Stimulated activated CD8-positive, alpha-beta memory T cell treated with anti-CD3 and anti-CD28 coated beads, Interleukin-7, amount 100 ng/mL, for 24 hours (primary cell): ENCODE measurements around the gene USP17L13.
"Not testable (repeated sequence)": the region's sequence is repeated elsewhere in the genome, so short reads cannot be mapped to it uniquely, and the experiment has no call there.

ENCODE experiments used
- DNase-seq: peaks from one replicate; pipeline ENCODE4 v3.0.0-alpha.2; 2020; ENCODE audit warnings: low read depth

The USP17L13 gene, protein sequence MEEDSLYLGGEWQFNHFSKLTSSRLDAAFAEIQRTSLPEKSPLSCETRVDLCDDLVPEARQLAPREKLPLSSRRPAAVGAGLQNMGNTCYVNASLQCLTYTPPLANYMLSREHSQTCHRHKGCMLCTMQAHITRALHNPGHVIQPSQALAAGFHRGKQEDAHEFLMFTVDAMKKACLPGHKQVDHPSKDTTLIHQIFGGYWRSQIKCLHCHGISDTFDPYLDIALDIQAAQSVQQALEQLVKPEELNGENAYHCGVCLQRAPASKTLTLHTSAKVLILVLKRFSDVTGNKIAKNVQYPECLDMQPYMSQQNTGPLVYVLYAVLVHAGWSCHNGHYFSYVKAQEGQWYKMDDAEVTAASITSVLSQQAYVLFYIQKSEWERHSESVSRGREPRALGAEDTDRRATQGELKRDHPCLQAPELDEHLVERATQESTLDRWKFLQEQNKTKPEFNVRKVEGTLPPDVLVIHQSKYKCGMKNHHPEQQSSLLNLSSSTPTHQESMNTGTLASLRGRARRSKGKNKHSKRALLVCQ

DNA sequence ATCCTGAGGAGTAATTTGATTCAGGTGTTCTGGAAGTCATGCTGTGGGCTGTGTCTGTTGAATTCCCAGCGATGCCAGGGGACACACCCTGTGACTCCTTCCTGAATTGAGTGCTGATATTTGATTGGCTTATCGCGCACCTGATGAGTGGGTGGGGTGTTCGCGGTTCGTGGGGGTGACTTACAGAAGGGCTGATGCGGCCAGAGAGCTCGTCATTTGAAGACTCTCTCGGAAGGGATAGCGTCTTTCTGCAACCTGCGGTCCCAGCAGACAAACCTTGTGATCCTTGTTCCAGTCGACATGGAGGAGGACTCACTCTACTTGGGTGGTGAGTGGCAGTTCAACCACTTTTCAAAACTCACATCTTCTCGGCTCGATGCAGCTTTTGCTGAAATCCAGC is at the start of gene USP17L13:
Gene USP17L13, plus strand, starts transcription at position 301 of the 400 bp plus-strand sequence. Its CDS starts 0 bp downstream, at position 301.
- not testable (repeated sequence) for DNase-seq

DNA sequence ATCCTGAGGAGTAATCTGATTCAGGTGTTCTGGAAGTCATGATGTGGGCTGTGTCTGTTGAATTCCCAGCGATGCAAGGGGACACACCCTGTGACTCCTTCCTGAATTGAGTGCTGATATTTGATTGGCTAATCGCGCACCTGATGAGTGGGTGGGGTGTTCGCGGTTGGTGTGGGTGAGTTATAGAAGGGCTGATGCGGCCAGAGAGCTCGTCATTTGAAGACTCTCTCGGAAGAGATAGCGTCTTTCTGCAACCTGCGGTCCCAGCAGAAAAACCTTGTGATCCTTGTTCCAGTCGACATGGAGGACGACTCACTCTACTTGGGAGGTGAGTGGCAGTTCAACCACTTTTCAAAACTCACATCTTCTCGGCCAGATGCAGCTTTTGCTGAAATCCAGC is 14.3 kb upstream of the USP17L13 start, which contains the start of gene USP17L10:
Gene USP17L10, plus strand, starts transcription at position 301 of the 400 bp plus-strand sequence. Its CDS starts 0 bp downstream, at position 301.
- not testable (repeated sequence) for DNase-seq

DNA sequence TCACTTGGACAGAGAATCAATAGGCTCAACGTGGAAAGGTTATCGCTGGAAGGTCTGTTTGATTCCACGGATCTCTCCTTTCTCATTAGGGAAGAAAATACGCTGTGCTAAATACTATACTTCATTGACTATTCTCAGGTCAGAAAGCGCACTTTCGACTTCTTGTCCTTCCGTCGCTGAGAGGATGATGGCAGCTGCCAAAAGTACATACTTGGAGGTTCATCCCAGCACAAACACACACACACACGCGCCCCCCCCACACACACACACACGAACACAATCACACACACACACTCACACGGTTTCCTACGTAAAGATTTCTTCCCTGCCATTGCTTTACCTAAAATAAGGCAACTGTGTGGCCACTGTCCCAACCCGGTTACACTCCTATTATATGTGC is 10.0 kb upstream of the USP17L13 start:
- not testable (repeated sequence) for DNase-seq

DNA sequence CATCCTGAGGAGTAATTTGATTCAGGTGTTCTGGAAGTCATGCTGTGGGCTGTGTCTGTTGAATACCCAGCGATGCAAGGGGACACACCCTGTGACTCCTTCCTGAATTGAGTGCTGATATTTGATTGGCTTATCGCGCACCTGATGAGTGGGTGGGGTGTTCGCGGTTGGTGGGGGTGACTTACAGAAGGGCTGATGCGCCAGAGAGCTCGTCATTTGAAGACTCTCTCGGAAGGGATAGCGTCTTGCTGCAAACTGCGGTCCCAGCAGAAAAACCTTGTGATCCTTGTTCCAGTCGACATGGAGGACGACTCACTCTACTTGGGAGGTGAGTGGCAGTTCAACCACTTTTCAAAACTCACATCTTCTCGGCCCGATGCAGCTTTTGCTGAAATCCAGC is 9.6 kb upstream of the USP17L13 start, which contains the start of gene USP17L11:
Gene USP17L11, plus strand, starts transcription at position 301 of the 400 bp plus-strand sequence. Its CDS starts 0 bp downstream, at position 301.
- not testable (repeated sequence) for DNase-seq

DNA sequence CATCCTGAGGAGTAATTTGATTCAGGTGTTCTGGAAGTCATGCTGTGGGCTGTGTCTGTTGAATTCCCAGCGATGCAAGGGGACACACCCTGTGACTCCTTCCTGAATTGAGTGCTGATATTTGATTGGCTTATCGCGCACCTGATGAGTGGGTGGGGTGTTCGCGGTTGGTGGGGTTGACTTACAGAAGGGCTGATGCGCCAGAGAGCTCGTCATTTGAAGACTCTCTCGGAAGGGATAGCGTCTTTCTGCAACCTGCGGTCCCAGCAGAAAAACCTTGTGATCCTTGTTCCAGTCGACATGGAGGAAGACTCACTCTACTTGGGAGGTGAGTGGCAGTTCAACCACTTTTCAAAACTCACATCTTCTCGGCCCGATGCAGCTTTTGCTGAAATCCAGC is 4.8 kb upstream of the USP17L13 start, which contains the start of gene USP17L12:
Gene USP17L12, plus strand, starts transcription at position 301 of the 400 bp plus-strand sequence. Its CDS starts 0 bp downstream, at position 301.
- DNase-seq, result not testable (repeated sequence)

DNA sequence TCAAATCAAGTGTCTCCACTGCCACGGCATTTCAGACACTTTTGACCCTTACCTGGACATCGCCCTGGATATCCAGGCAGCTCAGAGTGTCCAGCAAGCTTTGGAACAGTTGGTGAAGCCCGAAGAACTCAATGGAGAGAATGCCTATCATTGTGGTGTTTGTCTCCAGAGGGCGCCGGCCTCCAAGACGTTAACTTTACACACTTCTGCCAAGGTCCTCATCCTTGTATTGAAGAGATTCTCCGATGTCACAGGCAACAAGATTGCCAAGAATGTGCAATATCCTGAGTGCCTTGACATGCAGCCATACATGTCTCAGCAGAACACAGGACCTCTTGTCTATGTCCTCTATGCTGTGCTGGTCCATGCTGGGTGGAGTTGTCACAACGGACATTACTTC is 5.6 kb downstream of the USP17L13 start:
- not testable (repeated sequence) for DNase-seq

DNA sequence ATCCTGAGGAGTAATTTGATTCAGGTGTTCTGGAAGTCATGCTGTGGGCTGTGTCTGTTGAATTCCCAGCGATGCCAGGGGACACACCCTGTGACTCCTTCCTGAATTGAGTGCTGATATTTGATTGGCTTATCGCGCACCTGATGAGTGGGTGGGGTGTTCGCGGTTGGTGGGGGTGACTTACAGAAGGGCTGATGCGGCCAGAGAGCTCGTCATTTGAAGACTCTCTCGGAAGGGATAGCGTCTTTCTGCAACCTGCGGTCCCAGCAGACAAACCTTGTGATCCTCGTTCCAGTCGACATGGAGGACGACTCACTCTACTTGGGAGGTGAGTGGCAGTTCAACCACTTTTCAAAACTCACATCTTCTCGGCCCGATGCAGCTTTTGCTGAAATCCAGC is 9.4 kb downstream of the USP17L13 start, which contains the start of gene USP17L15:
Gene USP17L15, plus strand, starts transcription at position 301 of the 400 bp plus-strand sequence. Its CDS starts 0 bp downstream, at position 301.
- not testable (repeated sequence) for DNase-seq

DNA sequence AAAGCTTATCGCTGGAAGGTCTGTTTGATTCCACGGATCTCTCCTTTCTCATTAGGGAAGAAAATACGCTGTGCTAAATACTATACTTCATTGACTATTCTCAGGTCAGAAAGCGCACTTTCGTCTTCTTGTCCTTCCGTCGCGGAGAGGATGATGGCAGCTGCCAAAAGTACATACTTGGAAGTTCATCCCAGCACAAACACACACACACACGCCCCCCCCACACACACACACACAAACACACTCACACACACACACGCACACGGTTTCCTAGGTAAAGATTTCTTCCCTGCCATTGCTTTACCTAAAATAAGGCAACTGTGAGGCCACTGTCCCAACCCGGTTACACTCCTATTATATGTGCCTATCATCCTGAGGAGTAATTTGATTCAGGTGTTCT is 13.8 kb downstream of the USP17L13 start:
- DNase-seq, result not testable (repeated sequence)

DNA sequence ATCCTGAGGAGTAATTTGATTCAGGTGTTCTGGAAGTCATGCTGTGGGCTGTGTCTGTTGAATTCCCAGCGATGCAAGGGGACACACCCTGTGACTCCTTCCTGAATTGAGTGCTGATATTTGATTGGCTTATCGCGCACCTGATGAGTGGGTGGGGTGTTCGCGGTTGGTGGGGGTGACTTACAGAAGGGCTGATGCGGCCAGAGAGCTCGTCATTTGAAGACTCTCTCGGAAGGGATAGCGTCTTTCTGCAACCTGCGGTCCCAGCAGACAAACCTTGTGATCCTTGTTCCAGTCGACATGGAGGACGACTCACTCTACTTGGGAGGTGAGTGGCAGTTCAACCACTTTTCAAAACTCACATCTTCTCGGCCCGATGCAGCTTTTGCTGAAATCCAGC is 18.9 kb downstream of the USP17L13 start, which contains the start of gene USP17L17:
Gene USP17L17, plus strand, starts transcription at position 301 of the 400 bp plus-strand sequence. Its CDS starts 0 bp downstream, at position 301.
- not testable (repeated sequence) for DNase-seq

DNA sequence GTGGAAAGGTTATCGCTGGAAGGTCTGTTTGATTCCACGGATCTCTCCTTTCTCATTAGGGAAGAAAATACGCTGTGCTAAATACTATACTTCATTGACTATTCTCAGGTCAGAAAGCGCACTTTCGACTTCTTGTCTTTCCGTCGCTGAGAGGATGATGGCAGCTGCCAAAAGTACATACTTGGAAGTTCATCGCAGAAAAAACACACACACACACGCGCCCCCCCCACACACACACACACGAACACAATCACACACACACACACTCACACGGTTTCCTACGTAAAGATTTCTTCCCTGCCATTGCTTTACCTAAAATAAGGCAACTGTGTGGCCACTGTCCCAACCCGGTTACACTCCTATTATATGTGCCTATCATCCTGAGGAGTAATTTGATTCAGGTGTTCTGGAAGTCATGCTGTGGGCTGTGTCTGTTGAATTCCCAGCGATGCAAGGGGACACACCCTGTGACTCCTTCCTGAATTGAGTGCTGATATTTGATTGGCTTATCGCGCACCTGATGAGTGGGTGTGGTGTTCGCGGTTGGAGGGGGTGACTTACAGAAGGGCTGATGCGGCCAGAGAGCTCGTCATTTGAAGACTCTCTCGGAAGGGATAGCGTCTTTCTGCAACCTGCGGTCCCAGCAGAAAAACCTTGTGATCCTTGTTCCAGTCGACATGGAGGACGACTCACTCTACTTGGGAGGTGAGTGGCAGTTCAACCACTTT is 23.4 kb downstream of the USP17L13 start, which contains the start of gene USP17L18:
Gene USP17L18, plus strand, starts transcription at position 678 of the 728 bp plus-strand sequence. Its CDS starts 0 bp downstream, at position 678.
- DNase-seq, result not testable (repeated sequence)

DNA sequence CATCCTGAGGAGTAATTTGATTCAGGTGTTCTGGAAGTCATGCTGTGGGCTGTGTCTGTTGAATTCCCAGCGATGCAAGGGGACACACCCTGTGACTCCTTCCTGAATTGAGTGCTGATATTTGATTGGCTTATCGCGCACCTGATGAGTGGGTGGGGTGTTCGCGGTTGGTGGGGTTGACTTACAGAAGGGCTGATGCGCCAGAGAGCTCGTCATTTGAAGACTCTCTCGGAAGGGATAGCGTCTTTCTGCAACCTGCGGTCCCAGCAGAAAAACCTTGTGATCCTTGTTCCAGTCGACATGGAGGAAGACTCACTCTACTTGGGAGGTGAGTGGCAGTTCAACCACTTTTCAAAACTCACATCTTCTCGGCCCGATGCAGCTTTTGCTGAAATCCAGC is 28.4 kb downstream of the USP17L13 start, which contains the start of gene USP17L19:
Gene USP17L19, plus strand, starts transcription at position 301 of the 400 bp plus-strand sequence. Its CDS starts 0 bp downstream, at position 301.
- not testable (repeated sequence) for DNase-seq

DNA sequence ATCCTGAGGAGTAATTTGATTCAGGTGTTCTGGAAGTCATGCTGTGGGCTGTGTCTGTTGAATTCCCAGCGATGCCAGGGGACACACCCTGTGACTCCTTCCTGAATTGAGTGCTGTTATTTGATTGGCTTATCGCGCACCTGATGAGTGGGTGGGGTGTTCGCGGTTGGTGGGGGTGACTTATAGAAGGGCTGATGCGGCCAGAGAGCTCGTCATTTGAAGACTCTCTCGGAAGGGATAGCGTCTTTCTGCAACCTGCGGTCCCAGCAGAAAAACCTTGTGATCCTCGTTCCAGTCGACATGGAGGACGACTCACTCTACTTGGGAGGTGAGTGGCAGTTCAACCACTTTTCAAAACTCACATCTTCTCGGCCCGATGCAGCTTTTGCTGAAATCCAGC is 33.1 kb downstream of the USP17L13 start, which contains the start of gene USP17L20:
Gene USP17L20, plus strand, starts transcription at position 301 of the 400 bp plus-strand sequence. Its CDS starts 0 bp downstream, at position 301.
- not testable (repeated sequence) for DNase-seq

DNA sequence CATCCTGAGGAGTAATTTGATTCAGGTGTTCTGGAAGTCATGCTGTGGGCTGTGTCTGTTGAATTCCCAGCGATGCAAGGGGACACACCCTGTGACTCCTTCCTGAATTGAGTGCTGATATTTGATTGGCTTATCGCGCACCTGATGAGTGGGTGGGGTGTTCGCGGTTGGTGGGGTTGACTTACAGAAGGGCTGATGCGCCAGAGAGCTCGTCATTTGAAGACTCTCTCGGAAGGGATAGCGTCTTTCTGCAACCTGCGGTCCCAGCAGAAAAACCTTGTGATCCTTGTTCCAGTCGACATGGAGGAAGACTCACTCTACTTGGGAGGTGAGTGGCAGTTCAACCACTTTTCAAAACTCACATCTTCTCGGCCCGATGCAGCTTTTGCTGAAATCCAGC is 37.9 kb downstream of the USP17L13 start, which contains the start of gene USP17L21:
Gene USP17L21, plus strand, starts transcription at position 301 of the 400 bp plus-strand sequence. Its CDS starts 0 bp downstream, at position 301.
- not testable (repeated sequence) for DNase-seq

DNA sequence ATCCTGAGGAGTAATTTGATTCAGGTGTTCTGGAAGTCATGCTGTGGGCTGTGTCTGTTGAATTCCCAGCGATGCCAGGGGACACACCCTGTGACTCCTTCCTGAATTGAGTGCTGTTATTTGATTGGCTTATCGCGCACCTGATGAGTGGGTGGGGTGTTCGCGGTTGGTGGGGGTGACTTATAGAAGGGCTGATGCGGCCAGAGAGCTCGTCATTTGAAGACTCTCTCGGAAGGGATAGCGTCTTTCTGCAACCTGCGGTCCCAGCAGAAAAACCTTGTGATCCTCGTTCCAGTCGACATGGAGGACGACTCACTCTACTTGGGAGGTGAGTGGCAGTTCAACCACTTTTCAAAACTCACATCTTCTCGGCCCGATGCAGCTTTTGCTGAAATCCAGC is 42.6 kb downstream of the USP17L13 start, which contains the start of gene USP17L22:
Gene USP17L22, plus strand, starts transcription at position 301 of the 400 bp plus-strand sequence. Its CDS starts 0 bp downstream, at position 301.
- DNase-seq, result not testable (repeated sequence)

DNA sequence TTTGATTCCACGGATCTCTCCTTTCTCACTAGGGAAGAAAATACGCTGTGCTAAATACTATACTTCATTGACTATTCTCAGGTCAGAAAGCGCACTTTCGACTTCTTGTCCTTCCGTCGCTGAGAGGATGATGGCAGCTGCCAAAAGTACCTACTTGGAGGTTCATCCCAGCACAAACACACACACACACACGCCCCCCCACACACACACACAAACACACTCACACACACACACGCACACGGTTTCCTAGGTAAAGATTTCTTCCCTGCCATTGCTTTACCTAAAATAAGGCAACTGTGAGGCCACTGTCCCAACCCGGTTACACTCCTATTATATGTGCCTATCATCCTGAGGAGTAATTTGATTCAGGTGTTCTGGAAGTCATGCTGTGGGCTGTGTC is 47.0 kb downstream of the USP17L13 start:
- not testable (repeated sequence) for DNase-seq
